Adrenal gland (tissue), 5 donors: ENCODE results near the gene ARFGAP3.
"Not testable (repeated sequence)": the region's sequence is repeated elsewhere in the genome, so short reads cannot be mapped to it uniquely, and the experiment has no call there.

Experiments
- CTCF ChIP-seq, 6 experiments: fragments of 450-650 bp in 4 of 6; fragments of 200-600 bp in 2 of 6; sonication (generic) in 1 of 6; IDR thresholded peaks; 1 replicate in 5 of 6; 2 replicates in 1 of 6; pipeline versions ENCODE4 v1.5.1 to v1.8.0; 2016 to 2021; ENCODE audit warnings: antibody characterized with exemption in 6 of 6, mild to moderate bottlenecking in 2 of 6, moderate library complexity in 1 of 6
- POLR2A ChIP-seq, 2 donors: fragments of 450-650 bp; IDR thresholded peaks; one replicate each; pipeline ENCODE4 v1.6.1; 2017; ENCODE audit warnings: antibody characterized with exemption in 2 of 2, mild to moderate bottlenecking in 2 of 2, moderate library complexity in 1 of 2
- donor health status: DM: no; HTN: no; CAD: no.

- not testable (repeated sequence) for TF ChIP-seq POLR2A, CTCF (IDR thresholded peaks at IDR 0.05)
These were observed 101.5 kb downstream of the ARFGAP3 start for GRCh38 chr22:42755553-42755952.
